Tibial artery (tissue), 4 donors: ENCODE measurements around the gene GAS5.
A peak's percentile ranks its signal among the peaks of the same experiment; 100 is the strongest.

Experiments
- DNase-seq, 2 donors: peaks; one replicate each; pipeline ENCODE4 v3.0.0-alpha.2; 2019
- H3K27ac ChIP-seq, 2 donors: fragments of 200-600 bp; sonication (generic) in 1 of 2; 1 replicate in 1 of 2; 2 replicates in 1 of 2; pipeline ENCODE4 v1.5.1; 2018 to 2019; ENCODE audit warnings: mild to moderate bottlenecking in 1 of 2
- H3K27me3 ChIP-seq, 2 donors: fragments of 200-600 bp; sonication (generic) in 1 of 2; one replicate each; pipeline versions ENCODE4 v1.5.1 to v1.6.0; 2016 to 2019
- H3K36me3 ChIP-seq, 3 donors: fragments of 200-600 bp; sonication (generic) in 2 of 3; one replicate each; pipeline ENCODE4 v1.5.1; 2016 to 2019; ENCODE audit warnings: mild to moderate bottlenecking in 2 of 3
- H3K4me1 ChIP-seq, 4 donors: fragments of 200-600 bp; sonication (generic) in 2 of 4; 1 replicate in 3 of 4; 2 replicates in 1 of 4; pipeline ENCODE4 v1.5.1; 2016 to 2019
- H3K4me3 ChIP-seq, 2 donors: fragments of 200-600 bp; sonication (generic) in 1 of 2; 1 replicate in 1 of 2; 2 replicates in 1 of 2; pipeline ENCODE4 v1.5.1; 2018 to 2019; ENCODE audit warnings: mild to moderate bottlenecking in 2 of 2
- H3K9me3 ChIP-seq, 3 donors: fragments of 200-600 bp; sonication (generic) in 1 of 3; one replicate each; pipeline ENCODE4 v1.5.1; 2016 to 2019
- intact Hi-C: fragments of 100-400 bp; cut with DNase I; formaldehyde crosslinking; loops from one replicate; pipeline ENCODE4 v1.15.0; 2023; ENCODE audit warnings: low total_unique reads
- TF ChIP-seq, protein P1 (sequence below), 2 experiments: fragments of 200-600 bp in 1 of 2; fragments of 450-650 bp in 1 of 2; IDR thresholded peaks; one replicate each; pipeline ENCODE4 v1.5.1; 2017 to 2019; ENCODE audit warnings: antibody characterized with exemption in 2 of 2, mild to moderate bottlenecking in 1 of 2, moderate library complexity in 1 of 2

The GAS5 gene

GRCh38 chr1:173823781-173824314 is 43.9 kb downstream of the GAS5 start:
- H3K4me3 ChIP-seq = peak overlapping the region; percentile 66 to 74
- TF ChIP-seq, protein P1, sequence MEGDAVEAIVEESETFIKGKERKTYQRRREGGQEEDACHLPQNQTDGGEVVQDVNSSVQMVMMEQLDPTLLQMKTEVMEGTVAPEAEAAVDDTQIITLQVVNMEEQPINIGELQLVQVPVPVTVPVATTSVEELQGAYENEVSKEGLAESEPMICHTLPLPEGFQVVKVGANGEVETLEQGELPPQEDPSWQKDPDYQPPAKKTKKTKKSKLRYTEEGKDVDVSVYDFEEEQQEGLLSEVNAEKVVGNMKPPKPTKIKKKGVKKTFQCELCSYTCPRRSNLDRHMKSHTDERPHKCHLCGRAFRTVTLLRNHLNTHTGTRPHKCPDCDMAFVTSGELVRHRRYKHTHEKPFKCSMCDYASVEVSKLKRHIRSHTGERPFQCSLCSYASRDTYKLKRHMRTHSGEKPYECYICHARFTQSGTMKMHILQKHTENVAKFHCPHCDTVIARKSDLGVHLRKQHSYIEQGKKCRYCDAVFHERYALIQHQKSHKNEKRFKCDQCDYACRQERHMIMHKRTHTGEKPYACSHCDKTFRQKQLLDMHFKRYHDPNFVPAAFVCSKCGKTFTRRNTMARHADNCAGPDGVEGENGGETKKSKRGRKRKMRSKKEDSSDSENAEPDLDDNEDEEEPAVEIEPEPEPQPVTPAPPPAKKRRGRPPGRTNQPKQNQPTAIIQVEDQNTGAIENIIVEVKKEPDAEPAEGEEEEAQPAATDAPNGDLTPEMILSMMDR (IDR thresholded peaks at IDR 0.05) = no peak
- no peaks in the 10 kb centered on the region for H3K36me3 ChIP-seq
- DNase-seq = no peak
- intact Hi-C loops = loop anchor here (5.0 to 10.0 kb wide), 2 partner anchors 347 to 399 kb away; partner anchors contain the start of gene PRDX6
- no peaks in the 10 kb centered on the region for H3K27me3 ChIP-seq
- no peaks in the 10 kb centered on the region for H3K9me3 ChIP-seq
- H3K27ac ChIP-seq = peak overlapping the region; percentile 86 to 95
- H3K4me1 ChIP-seq = peaks cover 0 to 27% (median 9%) of the 10 kb centered on the region in 4 donors

- DNase-seq = no peak
- intact Hi-C loops = loop anchor here (5.0 to 10.0 kb wide), 2 partner anchors 344 to 397 kb away; partner anchors contain the start of gene PRDX6
- Histone ChIP-seq H3K27me3 (no peaks in the 10 kb centered on the region), H3K36me3 (no peaks in the 10 kb centered on the region), H3K4me3 (no peak overlapping the region), H3K27ac (no peak overlapping the region), H3K9me3 (no peaks in the 10 kb centered on the region), H3K4me1 (peaks cover 0 to 18% (median 9%) of the 10 kb centered on the region in 4 donors)
- TF ChIP-seq, protein P1 (IDR thresholded peaks at IDR 0.05) = no peak
Measured at GRCh38 chr1:173821680-173822079, 46.1 kb downstream of the GAS5 start.

- no peaks in the 10 kb centered on the region for H3K9me3 ChIP-seq
- intact Hi-C loops = no loop called here
- DNase-seq = no peak
Measured at GRCh38 chr1:173818459-173818858, 49.3 kb downstream of the GAS5 start.

More at GRCh38 chr1:173818459-173818858, 49.3 kb downstream of the GAS5 start:
- Histone ChIP-seq H3K36me3 (no peaks in the 10 kb centered on the region), H3K4me3 (no peak overlapping the region), H3K4me1 (peaks cover 0 to 4% (median 2%) of the 10 kb centered on the region in 4 donors), H3K27ac (no peak overlapping the region), H3K27me3 (no peaks in the 10 kb centered on the region)
- TF ChIP-seq, protein P1 (IDR thresholded peaks at IDR 0.05) = no peak
